ENCODE measurements around the gene DDX5.

The DDX5 gene

DNA sequence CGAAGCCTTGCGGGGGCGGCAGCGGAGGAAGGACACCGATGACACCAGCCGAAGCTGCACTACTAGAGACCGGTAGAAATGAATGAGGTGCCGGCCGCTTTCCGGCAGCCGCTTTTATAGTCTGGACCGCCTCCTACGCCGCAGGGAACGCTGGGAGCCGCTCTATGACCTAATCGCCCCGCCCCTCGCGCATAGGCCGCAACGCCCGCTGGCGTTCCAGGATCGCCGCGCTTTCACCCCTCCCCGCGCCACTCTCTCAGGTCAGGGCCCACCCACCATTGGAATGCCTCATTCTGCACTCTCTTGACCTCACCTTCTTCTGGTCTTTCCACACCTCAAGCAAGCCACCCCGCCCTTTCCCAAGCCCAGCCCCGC is at the start of gene DDX5:
Gene DDX5, minus strand, starts transcription at position 89 of the 375 bp plus-strand sequence. CDS start 170 bp downstream, outside the sequence.
- peak; percentile 95 for DNase-seq (ENCODE audit: low read depth)

DNA sequence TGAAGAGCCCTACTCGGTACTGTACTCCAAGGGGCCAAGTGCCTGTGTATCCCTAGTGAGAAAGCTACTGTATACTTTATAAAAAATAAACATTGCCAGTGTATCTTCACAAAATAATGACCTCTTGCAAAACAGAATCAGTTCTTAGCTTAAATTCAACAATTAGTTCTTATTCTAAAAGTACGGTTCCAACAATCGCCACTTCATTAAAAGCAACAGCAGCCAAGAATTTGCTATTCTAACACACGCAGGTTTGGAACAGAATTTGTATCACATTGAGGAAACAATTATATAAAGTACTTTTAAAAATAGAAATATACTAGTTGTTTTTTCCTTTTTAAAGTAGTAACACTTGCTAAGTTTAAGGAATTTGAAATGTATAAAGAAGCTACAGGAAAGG is 49.2 kb upstream of the DDX5 start:
- no peak for DNase-seq (ENCODE audit: low read depth)

DNA sequence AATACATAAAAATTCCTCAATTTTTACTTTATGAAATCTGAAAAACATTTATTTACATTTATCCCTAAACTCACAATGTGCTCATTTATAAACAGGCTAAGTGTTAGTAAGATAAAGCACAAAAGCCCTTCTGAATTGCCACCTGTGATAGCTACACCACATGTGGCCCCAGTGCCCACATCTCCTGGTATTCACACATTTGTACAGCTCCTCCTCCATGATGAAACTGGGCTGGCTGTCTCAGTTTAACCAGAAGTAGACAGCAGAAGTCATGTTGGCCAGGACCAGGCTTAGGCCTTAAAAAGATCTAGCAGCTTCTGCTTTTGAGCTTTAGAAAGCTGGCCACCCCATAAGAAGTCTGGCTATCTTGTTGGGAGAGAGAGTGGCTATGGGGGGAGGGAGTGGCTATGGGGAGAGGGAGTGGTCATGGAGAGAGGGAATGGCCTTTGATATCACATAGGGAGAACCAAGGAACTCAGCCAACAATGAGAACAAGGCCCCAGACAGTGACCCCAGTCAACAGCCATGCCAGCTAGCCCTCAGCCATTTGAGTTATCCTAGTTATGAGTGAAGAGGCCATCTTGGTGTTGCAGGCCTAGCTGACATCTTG is 48.0 kb upstream of the DDX5 start:
- DNase-seq (ENCODE audit: low read depth) = no peak

DNA sequence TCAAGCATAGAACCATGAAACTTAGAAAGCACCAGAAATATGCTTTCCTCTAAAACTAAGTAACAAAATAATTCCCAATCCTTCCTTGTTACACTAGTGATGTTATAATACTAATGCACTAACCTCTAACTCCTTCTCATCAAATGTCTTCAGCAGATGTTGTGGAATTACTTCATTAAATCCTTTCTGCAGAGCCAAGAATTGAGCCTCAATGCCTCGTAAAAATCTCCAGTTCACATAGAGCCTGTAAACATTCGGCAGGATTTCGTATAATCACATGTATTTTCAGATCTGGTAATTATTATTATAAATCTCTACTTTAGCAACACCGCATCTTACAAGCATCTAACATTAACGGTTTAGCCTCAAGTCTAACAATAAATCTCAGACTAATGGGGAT is 45.4 kb upstream of the DDX5 start:
- DNase-seq (ENCODE audit: low read depth) = no peak

DNA sequence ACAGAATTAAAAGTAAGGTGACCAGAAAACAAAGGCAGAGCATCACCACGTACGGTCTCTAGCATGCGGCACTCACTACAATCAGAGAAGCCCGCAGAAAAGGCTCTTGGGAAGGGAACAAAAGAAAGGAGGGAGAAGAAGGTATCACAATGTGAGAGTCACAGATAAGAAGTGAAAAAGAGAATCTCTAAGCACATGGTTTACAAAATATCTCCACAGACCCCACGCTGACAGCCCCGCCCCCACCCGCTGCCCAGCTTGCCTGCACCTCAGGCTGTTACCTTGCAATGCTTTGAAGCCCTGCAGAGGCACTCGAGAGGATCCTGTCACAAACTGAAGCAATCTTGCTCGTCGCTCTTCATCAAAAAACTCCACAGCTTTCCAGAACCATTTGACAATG is 41.2 kb upstream of the DDX5 start:
- no peak for DNase-seq (ENCODE audit: low read depth)

DNA sequence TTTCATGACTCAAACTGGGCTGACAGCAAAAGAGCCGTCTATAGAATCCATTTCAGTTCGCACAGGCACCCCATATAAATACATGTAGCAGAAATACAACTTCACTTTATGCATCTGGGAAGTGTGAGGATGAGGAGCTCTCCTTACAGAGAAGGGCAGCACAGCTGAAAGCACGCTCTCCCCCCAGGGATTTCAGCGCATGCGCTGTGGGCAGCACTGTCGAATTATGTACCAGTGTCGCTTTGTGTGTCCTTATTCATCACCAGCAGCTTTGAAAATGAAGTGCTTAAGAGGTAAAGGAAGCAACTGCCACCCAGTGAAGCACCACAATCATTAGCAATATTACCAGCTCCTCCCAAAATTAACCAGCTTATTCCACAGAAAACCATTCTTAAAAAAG is 40.6 kb upstream of the DDX5 start:
- DNase-seq (ENCODE audit: low read depth) = no peak

DNA sequence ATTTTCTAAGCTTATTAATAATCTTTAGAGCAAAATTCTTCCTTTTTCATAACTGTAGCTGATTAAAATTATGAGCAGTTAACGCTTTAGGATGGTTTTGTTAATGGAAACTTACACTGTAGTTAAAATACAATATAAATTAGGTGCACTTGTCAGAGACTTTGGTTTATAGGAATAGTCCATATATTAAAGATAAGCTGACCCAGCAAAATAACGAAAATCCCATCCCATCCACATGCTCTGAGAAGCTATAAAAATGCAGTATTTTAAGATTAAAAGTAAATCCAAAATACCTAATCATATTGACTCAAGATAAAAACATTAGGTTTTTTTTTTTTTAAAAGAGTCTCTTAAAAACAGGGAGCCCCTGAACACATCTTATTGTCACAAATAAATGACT is 38.7 kb upstream of the DDX5 start:
- no peak for DNase-seq (ENCODE audit: low read depth)

DNA sequence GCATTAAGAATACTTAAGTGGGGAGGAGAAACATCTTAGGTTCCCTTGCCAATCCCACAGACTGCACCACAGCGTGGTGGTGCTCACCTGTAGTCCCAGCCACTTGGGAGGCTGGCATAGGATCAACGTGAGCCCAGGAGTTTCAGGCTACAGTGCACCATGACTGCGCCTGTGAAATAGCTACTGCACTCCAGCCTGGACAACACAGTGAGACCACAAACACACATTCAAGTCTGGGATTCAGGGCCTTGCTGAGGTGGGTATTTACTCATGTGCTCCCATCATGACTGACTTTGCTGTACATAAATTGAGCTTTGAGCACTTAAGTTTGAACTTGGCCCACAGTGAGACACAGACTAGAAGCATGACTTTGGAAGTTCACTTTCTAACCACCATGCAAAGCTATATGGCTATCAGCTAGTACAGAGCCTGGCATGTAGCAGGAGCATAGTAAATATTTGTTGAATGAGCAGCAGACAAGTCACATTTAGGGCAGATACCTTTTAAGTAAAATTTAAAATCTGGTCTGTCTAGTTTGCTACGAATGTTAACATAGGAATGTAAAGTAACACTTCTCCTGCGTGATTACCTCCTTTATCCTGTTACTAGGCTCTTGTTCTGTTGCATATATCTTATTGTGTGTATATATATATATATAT is 34.2 kb upstream of the DDX5 start:
- DNase-seq (ENCODE audit: low read depth) = no peak

DNA sequence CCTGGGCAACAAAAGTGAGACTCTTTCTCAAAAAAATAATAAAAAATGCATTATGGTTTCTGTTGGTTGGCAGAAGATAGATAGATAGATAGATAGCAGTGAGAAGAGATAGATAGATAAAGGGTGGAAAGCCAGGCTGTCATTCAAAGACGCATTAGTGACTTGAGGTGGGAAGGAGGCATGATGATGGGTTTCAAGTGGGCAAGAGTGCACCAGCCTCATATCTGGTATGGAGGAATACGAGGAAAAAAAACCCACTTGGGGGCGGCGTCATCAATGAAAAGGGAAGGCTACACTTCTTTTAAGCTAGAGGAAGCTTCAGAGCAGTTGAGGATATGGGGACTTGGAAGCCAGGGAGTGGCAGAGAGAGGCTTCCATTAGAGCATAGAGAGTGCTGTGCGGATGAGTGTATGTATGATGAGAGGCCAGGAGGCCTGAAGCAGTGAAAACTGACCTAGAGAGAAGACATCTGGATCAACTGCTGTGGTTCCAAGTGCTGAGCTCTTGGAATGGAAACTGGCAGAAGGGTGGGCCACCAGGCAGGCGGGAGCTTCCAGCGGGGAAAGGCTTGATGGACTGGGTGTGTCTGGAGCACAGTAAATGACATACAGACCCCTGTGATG is 32.5 kb upstream of the DDX5 start:
- no peak for DNase-seq (ENCODE audit: low read depth)

DNA sequence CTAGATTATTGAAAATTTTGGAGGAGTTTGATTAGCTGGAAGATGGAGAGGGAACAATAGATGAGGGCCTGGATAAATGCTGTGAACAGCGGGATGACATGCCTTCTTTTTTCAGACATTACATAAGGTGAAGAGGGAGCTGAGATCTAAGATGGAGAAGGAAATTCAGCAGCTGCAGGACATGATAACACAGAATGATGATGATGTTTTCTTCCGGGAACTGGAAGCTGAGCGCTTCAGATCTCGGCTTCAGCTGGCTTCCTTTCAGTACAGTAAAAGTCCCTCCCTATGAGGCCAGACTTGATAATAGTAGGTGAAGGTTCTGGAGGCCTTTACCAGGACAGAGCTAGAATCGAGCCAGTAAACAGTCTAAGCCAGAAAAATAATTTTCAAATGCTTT is 31.4 kb upstream of the DDX5 start:
- no peak for DNase-seq (ENCODE audit: low read depth)

DNA sequence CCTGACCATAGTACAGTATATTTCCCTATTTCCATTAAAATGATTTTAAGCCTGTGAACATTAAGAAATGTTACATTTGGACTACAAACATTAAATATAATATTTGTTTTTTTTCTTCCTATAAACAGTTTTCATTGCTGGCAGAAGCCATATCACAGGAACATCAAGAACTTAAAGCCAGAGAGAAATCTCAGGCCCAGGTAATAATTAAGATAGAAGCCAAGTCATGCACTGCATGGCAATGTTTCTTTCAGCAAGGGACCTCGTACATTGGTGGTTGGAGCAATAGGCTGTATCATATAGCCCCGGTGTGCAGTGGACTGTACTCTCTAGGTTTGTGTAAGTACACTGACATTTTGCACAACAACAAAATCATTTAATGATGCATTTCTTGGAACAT is 30.8 kb upstream of the DDX5 start:
- no peak for DNase-seq (ENCODE audit: low read depth)

DNA sequence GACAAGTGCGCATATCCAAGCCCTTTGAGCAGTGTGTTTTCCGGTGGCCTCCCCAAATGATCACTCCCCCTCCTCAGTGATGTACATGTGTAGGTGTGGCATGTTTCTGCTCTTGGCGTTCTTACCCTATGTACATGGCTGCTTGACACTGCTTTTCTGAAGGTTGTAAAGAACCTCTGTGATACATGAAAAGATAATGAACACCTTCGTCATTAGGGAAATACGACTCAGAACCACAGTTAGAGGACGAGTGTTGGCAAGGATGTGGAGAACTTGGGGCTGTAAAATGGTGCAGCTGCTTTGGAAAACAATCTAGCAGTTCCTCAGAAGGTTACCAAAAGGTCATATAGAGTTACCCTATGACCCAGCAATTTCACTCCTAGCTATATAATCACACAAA is 29.3 kb upstream of the DDX5 start:
- DNase-seq (ENCODE audit: low read depth) = no peak

DNA sequence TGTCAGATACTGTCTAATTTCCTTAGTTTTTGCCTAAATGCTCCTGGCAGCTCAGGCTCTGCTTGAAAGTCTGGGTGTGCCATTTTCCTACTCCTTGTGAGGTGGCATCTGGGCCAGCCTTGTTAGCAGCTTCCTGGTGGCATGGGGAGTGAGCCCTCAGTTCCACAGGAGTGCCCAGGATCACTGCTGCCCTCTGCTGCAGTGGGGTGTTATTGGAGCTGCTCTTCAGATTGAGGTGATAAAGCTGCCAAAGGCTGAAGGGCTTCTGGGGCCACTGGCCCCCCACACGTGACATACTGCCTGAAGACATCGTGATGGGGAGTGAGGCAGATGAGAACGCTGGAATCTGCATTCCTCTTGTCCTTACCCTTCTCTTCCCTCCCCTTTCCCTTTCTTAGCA is 28.1 kb upstream of the DDX5 start:
- no peak for DNase-seq (ENCODE audit: low read depth)

DNA sequence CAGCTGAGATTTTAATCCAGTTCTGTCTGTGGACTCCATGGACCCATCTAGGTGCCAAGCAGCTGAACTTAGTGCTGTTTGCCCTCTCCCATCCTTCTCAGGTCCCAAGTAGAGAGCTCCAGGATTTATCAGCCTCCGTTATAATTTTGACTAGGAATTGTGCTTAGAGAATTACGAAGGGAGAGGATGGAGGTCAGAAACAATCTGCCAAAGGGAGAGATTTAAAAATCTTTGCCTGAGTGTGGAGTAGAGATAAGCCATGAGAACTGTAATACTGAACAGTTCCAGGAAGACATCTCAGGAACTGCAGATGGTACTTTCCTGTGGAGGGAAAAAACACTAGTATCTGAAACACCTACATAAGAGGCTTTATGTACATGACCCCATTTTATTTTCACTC is 27.7 kb upstream of the DDX5 start:
- DNase-seq (ENCODE audit: low read depth) = no peak

DNA sequence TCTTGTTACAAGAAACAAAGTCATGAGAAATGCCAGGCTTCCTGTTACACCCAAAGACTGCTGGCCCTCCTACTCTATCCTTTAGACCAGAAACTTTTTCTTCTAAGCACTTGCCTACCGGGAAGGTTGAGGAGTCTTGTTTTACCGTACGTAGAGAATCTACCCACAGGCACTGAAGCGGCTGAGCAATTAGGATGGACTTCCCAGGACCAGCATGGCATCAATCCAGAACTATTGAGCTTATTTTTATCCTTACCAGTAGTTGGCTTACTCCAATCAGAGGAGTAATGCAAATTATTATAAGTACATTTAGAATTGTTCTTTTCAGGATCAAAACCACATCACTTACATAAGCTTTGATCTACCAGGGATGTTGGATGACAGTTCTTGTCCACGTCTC is 26.3 kb upstream of the DDX5 start:
- DNase-seq (ENCODE audit: low read depth) = no peak

DNA sequence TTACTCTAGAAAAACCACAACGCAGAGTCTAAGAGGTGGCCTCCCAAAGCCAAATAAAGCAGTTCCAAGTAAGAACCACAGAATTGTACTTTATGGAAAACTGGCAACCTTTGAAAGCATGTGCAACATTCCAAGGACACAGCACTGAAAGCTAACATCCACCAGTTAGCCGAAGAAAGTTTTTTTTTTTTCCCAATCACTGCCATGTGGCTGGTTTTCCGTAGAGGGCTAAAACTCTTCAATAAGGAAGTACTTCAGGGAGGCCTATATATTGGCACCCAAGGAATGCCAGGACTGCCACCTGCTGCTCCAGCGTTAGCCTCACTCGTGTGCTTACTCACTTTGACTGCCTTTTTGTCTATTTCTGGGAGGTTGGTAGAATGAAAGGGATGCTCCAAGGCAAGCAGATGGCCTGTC is 25.9 kb upstream of the DDX5 start:
- no peak for DNase-seq (ENCODE audit: low read depth)

DNA sequence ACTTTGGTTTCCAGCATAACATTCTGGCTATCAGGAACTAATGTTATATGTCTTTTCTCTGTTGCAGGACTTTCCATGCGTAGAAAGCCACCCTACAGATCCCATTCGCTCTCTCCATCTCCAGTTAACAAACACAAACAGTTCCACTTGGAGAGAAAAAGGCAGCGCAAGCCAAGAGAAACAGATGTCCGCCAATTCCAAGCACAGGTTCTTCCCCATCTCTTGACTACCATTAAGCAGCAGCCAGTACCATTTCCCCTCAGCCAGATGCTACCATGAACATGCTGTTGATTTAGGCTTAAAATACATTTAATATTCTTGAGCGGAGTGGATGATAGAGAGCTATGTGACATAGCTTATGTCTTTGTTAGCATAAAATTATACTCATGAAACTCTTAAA is 23.1 kb upstream of the DDX5 start:
- DNase-seq (ENCODE audit: low read depth) = no peak

DNA sequence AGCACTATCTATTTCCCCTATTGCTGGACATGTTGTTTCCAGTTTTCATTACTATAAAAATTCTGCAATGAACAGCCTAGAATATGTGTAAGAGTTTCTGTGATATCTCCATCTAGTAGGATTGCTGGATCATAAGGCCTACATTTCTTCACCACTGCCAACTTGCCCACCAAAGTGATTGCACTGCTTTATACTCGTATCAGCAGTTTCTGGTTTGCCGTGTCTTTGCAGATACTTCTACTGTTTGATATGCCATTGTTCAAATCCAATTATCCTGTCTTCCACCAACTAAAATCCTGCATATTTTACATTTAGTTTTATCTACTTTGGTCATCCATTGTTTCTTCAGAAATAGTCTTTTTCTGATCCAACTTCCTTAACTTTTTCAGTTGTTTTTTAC is 21.8 kb upstream of the DDX5 start:
- no peak for DNase-seq (ENCODE audit: low read depth)

DNA sequence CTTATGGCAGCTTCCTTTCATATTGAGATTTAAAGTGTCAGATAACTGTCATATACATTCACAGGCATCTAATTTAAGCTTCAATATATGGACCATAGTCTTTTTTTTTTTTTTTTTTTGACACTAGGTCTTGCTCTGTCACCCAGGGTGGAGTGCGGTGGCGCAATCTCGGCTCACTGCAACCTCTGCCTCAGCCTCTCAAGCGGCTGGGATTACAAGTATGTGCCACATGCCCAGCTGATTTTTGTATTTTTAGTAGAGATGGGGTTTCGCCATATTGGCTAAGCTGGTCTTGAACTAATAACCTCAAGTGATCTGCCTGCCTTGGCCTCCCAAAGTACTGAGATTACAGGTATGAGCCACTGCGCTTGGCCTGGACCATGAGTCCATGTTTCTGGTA is 14.3 kb upstream of the DDX5 start:
- DNase-seq (ENCODE audit: low read depth) = no peak

DNA sequence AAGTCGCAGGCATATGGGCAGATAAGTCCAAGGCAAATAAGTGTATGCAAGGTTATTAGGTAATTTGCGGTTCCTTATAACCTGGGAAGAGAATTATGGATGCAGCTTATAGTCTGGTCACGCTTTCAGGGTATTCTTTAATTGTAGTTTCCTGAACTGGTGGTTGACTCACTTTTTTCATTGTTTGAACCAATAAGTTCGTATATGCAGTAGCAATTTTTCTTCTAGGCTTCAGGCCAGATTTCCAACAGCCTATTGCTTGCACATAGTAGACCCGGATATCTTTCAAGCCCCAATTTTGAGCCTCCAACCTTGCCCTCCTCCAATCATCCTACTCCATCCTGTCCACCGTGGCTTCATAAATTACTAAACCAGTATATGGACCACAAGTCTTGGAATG is 13.5 kb upstream of the DDX5 start:
- no peak for DNase-seq (ENCODE audit: low read depth)

DNA sequence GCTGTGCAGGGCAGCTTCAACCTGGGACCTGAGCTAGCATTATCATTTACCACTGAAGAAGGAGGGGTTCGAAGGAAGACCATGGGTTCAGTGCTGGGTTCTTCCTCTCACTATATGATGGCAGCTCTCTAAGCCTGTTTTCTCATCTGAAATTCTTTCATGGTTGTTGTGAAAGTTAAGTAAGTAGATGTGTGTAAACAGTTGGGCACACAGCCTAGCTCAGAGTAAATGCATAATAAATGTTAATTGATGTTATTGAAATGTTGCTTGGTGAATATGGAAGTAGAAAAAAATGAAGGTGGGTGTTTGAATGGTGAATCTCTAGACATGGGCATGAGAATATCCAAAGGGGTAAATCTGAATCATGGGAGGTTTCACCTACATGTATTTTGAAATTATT is 9.7 kb upstream of the DDX5 start:
- DNase-seq (ENCODE audit: low read depth) = no peak

DNA sequence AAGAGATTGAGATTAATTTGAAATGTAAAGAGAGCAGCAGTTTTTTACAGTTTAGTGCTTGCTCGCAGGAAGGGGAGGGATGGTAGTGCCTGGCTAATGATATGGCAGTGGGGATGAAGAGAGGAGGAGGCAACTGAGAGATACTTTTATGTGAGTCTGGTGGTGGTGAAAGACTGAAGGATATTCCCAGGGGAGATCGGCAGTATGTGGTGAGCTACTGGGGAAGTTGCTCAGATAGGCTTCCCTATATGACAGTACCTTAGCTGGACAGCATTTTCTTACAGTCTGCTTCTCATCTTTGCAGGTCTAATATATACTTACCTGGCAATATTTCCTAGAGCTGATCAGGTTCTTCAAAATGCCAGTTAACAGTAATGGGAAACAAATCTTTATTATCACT is 9.3 kb upstream of the DDX5 start:
- no peak for DNase-seq (ENCODE audit: low read depth)

DNA sequence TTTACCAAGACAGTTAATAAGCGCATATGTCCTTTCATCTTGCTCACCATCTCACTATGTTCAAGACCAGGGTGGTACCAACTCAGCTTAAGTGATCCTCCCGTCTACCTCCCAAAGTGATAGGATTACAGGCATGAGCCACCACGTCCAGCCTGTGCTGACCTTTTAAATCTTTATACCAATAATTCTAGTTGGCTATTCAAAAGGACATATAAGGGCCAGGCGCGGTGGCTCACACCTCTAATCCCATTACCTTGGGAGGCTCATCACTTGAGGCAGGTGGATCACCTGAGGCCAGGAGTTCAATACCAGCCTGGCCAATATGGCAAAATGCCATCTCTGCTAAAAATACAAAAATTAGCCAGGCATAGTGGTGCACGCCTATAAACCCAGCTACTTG is 3.1 kb upstream of the DDX5 start:
- no peak for DNase-seq (ENCODE audit: low read depth)

DNA sequence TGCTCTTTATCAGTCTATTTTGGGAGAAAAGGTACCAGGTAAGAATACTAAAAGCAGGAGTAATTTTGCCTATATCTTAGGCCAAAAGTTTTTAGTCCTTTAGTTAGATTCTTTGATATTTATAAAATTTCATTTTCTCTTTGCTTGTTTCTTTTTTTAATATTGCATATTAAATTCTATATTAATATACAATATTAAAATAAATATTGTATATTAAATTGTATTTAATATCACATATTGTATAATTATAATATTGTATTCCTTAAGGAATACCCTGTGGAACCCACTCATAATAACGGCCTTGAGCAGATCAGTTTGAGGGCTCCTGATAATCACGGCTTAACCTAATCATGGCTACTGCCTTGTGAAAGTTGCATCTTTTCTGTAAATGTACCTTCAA is 2.6 kb upstream of the DDX5 start:
- no peak for DNase-seq (ENCODE audit: low read depth)

Measured in stimulated activated CD8-positive, alpha-beta memory T cell treated with anti-CD3 and anti-CD28 coated beads, Interleukin-15, amount 100 ng/mL, for 1 hour (primary cell).